HG03378 (cell line): ENCODE measurements around the gene ROPN1.
"Not testable (repeated sequence)": the region's sequence is repeated elsewhere in the genome, so short reads cannot be mapped to it uniquely, and the experiment has no call there.

Experiments
- ATAC-seq: cut with Tn5 transposase; IDR thresholded peaks from one replicate; pipeline ENCODE4 v1.9.1; 2021; ENCODE audit warnings: mild to moderate bottlenecking, moderate library complexity; ENCODE audit not compliant: unreplicated experiment

The ROPN1 gene

DNA sequence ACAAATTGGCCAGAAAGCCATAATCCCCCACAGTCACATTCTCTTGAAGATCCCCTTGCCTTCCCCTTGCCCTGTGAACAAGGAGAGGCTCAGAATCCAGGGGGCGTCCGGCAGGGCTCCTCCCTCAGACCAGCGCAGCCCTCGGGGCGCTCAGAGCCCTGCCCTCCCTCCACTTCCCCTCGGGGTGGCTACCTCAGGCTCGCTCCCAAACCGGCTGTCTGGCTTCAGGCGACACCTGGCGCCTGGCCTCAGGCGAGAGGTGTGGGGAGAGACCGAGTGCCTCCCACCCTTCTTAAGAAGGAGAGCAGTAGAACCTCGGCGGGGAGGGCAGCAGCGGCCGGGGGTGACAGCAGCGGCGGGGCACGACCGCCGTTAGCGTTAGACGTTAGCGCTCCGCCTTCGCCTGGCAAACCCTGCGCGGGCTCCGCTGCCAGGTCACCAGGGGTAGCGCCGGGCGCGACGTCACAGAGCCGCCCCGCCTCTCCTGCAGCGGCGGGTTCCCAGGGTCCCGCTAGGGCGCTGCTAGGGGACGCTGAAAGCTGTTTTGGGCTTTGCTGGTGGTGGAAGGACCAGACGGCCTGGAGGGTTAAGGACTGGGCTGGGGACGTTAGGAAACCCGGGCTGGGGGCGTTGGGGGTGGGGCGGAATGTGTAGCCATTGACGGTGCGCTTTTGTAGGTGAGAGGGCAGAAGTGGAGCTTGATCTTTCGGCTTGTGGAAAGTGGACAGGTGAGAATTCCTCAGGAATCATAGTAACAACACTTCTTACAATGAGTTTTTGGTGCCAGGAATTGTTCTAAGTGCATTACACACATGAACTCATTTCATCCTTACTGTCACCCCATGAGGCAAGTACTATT is at the start of gene ROPN1:
TSS of gene ROPN1 (minus strand) at position 395 of the 859 bp plus-strand sequence. CDS start 11,643 bp downstream, outside the sequence.
- not testable (repeated sequence) for ATAC-seq

DNA sequence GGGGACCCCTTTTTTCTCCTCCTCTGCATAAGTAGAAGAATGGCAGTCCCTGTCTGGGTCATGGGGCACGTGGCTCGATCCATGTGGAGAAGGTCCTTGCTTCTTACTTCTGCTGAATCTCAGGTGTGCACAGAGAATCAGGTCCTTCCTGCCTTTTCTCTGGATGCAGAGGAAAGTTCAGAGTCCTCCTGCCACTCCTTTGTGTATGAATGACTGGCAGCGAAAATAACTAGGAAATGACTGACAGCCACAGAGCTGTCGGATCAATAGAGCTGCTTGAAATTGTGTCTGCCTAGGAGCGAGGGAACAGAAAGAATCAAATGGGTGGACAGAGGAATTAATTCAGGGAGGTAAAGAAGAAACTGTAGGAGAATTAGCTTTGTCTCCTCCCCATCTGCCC is 49.6 kb upstream of the ROPN1 start:
- no peak for ATAC-seq

DNA sequence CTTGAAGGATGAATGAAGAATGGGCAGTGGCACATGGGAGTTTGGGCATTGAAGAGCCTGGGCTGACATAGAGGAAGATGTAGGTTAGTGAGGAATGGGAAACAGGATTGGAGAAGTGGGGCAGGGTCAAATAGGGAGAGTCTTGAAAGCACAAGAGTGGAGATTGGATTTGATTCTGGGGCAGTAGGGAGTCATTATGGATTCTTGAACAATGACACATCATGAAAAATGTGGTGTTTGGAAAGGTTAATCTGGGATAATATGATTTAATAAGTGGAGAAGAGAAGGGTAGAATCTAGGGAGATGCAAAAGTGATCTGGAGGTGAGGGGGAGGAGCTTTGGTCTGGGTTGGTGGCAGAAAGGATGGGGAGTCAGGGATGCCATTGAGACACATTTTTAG is 45.4 kb upstream of the ROPN1 start:
- ATAC-seq = no peak

DNA sequence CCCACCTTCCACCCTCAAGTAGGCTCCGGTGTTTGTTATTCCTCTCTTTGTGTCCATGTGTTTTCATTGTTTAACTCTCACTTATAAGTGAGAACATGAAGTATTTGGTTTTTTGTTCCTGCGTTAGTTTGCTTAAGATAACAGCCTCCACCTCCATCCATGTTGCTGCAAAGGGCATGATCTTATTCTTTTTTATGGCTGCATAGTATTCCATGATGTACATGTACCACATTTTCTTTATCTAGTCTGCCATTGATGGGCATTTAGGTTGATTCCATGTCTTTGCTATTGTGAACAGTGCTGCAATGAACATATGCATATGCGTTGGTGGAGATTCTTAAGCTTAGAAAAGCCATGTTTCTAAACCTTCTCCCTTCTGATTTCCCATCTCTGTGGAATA is 44.3 kb upstream of the ROPN1 start:
- not testable (repeated sequence) for ATAC-seq

DNA sequence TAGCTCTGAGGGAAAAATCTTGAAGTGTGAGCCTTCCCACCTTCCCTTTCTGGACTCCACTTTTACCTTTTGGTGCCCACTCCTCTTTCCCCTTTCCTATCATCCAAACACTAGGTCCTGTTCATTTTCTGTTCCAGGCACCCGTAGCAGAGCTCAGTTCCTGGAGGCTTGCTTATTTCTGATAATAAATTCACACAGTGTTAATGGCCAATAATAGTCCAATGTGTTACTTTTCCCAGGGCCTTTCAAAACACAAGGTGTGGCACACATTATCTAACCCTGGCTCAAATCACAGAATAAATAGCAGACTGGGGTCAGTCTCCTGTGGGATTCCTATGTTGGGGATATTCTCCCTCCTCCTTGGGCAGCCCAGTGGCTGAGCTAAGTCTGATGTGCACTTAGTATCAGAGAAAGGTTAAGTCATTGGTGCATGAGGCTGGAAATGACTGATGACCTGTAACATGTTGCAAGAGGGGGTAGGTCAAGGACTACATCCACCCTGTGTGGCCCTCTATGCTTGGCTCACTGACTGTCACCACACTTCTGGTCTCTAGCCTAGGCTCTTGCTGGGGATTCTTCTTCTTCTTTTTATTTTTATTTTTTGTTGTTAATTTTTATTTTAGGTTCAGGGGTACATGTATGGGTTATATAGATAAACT is 43.7 kb upstream of the ROPN1 start:
- ATAC-seq = no peak

DNA sequence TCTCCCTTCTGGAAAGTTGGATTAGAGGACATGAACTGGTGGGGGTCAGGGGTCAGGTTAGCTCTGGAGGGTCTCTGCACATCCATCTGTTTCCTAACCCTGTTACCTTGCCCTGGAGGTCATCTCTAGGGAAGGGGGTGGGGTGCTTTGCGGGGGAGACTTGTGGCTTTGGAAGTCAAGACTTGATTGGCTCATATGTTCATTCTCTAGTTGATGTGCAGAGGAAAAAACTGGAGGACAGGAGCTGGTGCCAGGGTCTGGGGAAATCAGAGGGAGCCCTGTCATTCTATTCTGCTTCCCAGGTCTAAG is 42.9 kb upstream of the ROPN1 start:
- ATAC-seq = no peak

DNA sequence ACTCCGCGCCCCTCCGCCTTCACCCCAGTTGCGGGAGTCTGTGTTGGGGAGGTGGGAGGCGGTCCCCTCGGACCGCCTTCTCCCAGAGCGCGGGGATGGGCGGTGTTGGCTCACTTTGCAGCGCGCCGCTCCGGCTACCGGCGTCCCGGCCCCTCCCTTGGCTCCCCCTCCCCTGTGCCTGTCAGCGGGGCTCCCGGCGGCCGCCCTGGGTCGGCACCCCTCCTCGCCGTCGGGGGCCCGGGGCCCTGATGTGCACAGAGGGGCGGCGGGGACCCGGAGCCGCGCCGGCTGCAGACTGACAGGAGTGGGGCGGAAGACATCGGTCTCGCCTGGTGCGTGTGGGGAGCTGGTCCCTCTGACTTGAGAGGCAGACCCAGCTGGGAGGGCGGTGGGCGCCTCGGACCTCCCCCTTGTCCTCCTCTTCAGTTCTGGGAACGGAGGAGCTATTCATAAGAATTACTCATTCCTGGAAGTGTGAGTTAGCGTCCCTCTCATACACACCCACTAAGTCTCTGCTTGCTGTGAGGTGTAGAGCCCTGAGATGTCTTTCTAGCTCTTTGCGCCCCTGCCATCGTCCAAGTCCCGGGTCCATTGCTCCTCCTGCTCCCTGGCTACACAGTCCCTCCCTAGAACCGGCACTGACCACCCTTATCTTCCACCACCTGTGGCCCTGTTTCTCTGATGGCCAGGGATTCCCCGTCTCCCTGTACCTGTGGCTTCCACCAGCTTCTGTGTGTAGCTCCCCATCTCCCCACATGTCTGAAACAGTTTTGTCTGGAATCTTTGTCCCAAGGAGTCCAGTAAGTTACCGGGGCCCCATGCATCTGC is 42.3 kb upstream of the ROPN1 start:
- no peak for ATAC-seq

DNA sequence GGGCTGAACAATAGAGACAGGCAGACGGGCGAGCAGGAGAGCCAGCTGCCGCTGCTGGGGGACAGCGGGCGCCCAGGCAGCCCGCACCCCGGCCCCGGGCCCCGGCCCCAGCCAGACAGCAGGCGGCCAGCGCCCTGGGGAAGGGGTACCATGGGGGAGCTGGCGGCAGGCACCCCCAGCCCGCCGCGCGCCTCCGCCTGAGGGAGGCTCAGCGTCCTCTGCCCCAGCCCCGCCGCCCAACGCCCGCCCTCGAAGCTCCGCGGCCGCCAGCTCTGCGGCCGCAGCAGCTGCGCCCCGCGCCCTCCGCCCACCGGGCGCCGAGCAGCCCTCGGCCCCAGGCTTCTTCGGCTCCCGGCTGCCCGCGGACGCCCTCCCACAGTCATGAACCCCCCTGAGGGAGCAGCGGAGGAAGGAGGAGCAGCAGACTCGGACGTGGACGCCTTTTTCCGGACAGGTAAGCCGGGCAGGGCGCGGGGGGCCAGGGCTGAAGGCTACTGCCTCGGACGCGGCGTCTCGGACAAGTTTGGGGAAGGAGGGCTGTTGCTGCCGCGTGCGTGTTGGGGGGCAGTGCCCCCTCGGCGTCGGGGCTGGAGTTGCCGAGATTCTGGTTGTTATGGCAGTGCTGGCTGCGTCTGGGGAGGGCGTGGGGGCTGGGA is 41.6 kb upstream of the ROPN1 start, which contains the start of gene KALRN:
TSS of gene KALRN (plus strand) at position 10 of the 656 bp plus-strand sequence.
- ATAC-seq = no peak

DNA sequence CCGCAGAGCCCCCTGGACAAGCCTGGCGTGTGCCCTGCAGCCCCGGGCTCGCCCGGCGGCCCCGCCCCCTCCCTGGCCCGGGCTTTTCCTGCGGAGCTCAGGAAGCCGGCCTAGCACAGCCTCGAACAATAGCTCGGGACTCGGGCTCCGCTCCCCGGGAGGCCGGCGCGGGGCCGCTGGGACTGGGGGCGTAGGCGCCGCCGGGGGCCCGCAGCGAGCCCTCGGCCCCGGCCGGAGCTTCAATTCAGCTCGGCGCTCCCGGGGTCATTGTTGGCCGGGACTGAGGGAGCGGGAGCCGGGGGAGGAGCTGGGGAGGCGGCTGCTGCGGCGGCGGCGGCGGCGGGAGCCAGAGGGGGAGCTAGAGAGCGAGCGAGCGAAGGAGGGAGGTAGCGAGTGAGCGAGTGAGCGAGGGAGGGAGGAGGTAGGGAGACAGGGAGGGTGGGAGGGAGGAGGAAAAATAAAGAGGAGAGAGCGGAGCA is 41.0 kb upstream of the ROPN1 start:
- ATAC-seq = no peak

DNA sequence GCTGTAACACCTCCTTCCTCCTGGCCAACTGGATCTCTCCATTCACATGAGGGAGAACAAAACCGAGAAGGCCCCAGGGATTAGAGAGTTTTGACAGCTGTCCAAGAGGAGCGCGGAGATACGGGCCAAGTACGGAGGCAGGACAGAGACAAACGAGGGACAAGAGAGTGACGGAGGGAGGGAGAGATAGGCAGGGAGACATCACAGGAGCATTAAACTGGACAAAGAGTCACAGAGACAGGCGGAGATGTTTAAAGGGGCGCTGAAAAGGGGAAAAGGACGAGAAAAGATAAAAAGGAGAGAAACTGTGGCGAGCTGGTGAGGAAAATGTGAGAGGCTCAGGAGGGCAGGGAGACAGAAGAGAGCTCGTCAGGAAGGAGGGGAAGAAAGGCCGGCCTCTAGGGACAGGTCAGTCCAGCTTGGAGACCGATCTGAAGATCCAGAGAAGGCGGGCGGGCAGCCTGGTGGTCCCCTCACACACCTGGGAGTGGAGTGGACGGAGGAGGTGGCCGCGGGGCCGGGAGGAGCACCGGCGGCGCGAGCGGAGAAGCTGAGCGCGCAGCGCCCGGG is 40.5 kb upstream of the ROPN1 start:
- no peak for ATAC-seq

DNA sequence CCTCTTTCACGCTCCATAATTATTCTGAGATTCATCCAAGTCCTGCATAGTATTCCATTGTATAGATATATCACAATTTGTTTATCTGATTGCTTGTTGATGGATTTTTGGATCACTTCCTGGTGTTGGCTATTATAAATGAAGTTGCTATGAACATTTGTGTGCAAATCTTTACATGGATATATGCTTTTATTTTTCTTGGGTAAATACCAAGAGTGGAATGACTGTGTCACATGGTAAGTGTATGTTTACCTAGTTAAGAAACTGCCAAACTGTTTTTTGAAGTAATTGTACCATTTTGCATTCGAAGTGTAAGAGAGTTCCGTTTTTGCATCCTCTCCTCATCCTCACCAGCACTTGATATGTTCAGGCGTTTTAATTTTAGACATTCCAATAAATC is 34.6 kb upstream of the ROPN1 start:
- no peak for ATAC-seq

DNA sequence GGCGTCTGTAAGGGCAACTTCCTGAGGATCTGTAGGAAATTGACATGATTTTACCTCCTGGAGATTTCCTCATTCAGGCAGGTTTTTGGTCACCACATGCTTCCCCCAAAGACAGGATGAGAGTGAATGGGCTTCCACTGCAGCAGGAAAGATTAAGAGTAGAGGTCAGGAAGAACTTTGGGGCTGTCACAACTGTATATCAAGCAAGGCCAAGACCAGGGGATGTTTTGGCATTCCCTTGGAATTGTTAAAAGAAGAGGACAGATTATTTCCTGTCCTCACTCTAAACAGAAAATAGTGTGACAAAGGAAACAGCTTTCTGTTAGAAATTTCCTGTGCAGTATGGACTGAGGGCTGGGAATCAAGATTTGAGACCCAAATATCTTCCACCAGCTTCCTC is 31.6 kb upstream of the ROPN1 start:
- ATAC-seq = not testable (repeated sequence)

DNA sequence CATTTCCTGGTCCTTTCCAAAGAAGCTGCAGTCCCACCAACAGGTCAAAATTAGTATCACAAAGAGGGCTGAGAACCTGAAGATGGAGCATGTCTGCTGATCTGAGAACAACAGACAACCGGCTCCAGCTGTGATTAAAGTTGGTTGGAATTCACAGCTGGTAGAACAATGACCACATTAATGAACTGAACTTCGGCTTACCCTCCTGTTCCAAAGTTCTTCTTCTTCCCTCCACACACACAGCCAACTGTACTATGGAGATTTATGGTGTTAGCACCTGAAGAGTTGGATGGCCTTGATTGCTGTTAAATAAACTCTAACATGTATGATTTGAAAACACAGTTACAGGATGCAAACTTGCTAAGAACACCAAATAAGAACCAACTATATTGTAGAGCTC is 27.4 kb upstream of the ROPN1 start:
- ATAC-seq = no peak

DNA sequence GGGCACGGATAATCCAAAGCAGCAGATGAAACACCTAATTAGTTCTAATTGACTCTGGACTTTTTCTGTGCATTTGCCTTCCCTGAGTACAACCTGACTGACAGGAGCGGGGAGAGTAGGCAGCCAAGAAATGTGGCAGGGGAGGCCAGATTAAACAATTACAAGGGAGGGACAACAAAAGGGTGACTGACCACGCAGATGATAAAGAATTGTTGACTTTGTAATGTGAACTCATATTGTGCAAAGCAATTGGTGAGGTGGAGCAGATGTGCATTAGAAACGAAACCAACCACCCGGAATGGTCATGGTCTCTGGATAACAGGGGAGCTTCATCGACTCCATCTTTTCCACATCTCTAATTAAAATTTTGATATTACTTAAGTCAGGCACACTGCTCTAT is 25.6 kb upstream of the ROPN1 start:
- not testable (repeated sequence) for ATAC-seq

DNA sequence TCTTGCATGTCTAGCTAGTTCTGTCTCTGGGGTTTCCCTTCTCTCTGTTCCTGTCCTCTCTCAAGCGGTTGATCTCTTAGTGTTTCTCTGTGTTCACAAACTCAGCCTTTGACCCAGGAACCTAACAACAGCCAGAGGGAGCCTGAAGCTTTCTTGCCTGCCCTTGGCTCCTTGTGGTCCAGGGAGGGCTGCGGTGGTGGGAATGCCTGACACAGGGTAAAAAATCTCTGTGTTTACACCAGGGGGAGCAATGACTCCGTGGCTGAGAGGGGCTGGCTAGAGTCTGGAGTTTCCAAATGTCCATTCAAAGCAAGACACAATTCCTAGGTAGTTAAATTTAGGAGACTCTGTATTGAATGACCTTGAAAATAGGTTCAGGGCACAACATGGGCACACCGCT is 24.6 kb upstream of the ROPN1 start:
- not testable (repeated sequence) for ATAC-seq

DNA sequence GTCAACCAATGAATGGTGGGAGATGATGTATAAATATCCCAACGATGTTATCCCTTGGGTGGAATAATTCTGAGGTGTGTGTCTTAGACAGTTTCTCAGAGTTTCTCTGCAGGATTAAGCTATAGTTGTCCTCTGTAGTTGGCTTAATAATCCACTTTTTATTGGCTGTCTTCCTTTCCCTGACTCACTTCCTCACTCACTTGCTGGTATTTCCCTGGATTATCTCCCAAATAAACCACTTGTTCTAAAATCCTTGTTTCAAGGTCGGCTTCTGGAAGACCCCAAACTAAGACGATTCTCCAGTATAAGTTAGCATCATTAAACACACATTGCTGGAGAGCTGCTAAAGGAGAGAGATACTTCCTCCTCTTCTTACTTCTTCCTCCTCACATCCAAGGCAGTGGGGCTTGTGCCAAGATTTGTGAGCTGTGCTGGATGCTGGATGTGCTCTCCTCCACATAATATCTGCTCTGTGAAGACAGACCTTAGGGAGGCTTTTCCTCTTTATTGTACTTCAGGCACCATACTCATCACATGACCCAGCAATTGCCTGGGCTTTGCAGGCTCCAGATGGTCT is 22.5 kb upstream of the ROPN1 start:
- no peak for ATAC-seq

DNA sequence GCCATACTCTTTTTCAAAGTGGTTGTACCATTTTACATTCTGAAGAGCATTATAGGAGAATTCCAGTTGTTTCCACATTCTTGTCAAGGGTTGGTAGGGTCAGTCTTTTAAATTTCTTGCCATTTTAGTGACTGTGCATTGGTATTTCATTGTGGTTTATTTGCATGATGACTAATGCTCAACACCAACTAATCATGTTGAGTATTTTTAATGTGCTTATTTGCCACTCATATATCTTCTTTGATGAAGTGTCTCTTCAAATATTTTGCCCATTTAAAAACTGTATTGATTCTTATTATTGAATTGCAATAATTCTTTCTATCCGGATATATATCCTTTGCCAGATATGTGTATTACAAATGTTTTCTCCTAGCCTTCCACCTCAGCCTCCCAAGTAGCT is 16.4 kb upstream of the ROPN1 start:
- not testable (repeated sequence) for ATAC-seq

DNA sequence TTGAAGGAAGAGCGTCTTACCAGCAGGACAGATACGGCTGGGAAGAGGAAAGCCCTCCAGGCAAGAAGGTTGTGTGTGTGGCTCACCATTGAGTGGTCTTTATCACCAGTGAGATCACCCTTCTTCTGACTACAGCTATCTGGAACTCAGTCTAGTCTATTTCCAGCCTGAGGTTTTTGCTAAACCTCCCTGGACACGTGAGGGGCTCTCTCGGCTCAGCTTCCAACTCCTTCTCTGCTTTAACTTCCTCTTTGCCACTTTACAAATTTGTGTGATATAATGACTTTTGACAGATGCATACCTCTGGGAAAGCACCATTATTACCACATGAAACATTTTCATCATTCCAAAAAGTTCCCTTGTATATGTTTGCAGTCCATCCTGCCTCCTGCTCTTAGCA is 15.3 kb upstream of the ROPN1 start:
- ATAC-seq = no peak

DNA sequence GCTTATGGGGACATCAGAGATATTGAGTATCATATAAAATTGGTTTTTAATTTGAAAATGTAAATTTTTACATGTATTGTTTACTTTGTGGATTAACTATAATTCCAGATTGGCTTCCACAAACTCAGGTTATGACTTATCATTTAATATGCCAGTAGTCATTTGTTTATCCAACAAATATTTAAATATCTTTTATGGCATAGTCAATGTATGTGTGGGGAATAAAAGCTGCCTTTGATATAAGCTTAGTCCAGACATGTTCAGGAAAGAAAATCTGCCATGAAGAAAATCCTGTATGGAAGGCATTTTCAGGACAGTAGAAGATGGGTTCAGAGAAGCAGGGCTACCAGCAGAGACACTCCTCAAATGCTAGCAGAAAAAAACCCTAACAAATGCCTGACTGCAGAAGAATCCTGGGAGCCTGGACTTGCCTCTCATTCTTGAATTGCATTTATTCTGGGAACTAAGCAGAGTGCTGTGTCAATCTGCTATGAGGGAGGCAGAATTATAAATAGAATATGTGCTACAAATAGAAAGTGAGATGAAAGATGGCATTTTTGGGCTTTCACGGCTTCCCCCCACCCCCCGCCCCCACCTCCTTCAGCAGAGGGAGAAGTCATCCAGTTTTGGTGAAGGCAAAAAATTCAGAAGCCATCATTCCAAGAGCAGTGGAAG is 10.6 kb upstream of the ROPN1 start:
- not testable (repeated sequence) for ATAC-seq

DNA sequence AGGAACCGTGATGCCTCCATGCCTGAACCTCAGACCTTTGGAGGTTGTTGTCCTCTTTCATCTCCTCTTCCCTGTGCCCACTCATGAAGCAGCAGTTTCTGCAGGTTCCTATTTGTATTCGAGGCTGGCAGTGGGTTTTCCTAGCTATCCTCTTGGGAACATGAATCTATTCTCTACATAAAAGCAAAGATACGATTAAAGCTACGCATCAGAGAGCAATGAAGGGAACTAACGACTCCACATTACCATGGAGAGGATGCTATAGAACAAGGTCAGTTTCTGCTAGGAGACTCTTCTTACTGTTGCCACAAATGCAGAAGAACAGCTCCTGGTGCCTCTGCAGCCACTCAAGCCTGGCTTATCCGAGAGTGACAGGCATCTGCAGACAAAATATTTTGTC is 9.4 kb upstream of the ROPN1 start:
- ATAC-seq = not testable (repeated sequence)
